GM19438 (cell line): ENCODE results near the gene PDE10A.
"Not testable (repeated sequence)": the region's sequence is repeated elsewhere in the genome, so short reads cannot be mapped to it uniquely, and the experiment has no call there.

Experiments
- ATAC-seq: cut with Tn5 transposase; IDR thresholded peaks from one replicate; pipeline ENCODE4 v1.9.1; 2021; ENCODE audit warnings: low read depth; ENCODE audit not compliant: unreplicated experiment

PDE10A gene

GRCh38 chr6:165594584-165595333 lies 68.3 kb downstream of the PDE10A start:
- ATAC-seq, result no peak

- not testable (repeated sequence) for ATAC-seq
Observed at GRCh38 chr6:165592947-165593346, 70.1 kb downstream of the PDE10A start.

- no peak for ATAC-seq
Observed at GRCh38 chr6:165588515-165588914, 74.5 kb downstream of the PDE10A start.

- ATAC-seq, result no peak
Observed at GRCh38 chr6:165587206-165587605, 75.8 kb downstream of the PDE10A start.

- ATAC-seq, result no peak
Observed at GRCh38 chr6:165586706-165587105, 76.3 kb downstream of the PDE10A start.

- ATAC-seq, result no peak
Observed at GRCh38 chr6:165585060-165585459, 78.0 kb downstream of the PDE10A start.

- no peak for ATAC-seq
Observed at GRCh38 chr6:165584541-165584940, 78.5 kb downstream of the PDE10A start.

GRCh38 chr6:165581678-165582077 lies 81.4 kb downstream of the PDE10A start:
- no peak for ATAC-seq

GRCh38 chr6:165580136-165580535 lies 82.9 kb downstream of the PDE10A start:
- ATAC-seq, result no peak

GRCh38 chr6:165579151-165579550 lies 83.9 kb downstream of the PDE10A start:
- no peak for ATAC-seq

GRCh38 chr6:165577556-165577955 lies 85.5 kb downstream of the PDE10A start:
- ATAC-seq, result no peak

- ATAC-seq, result no peak
Observed at GRCh38 chr6:165575158-165575549, 87.9 kb downstream of the PDE10A start.

GRCh38 chr6:165574220-165575157 lies 88.6 kb downstream of the PDE10A start:
- no peak for ATAC-seq

GRCh38 chr6:165573671-165574070 lies 89.4 kb downstream of the PDE10A start:
- no peak for ATAC-seq

GRCh38 chr6:165571721-165572132 lies 91.3 kb downstream of the PDE10A start:
- peak; percentile 72 for ATAC-seq

- peak; percentile 27 for ATAC-seq
Observed at GRCh38 chr6:165571068-165571682, 91.9 kb downstream of the PDE10A start.

- ATAC-seq, result no peak
Observed at GRCh38 chr6:165568326-165568725, 94.7 kb downstream of the PDE10A start.

- ATAC-seq, result no peak
Observed at GRCh38 chr6:165566088-165566828, 96.8 kb downstream of the PDE10A start.

- no peak for ATAC-seq
Observed at GRCh38 chr6:165562421-165563090, 100.5 kb downstream of the PDE10A start.

GRCh38 chr6:165559632-165560031 lies 103.4 kb downstream of the PDE10A start:
- ATAC-seq, result no peak
